IPS DF 6.9 (cell line): ENCODE results near the gene ABCF3.

Experiments
- DNase-seq: peaks from one replicate; pipeline ENCODE4 v3.0.0-alpha.2; 2013; ENCODE audit warnings: low read depth, low spot score
- H3K27ac ChIP-seq: one replicate; pipeline ENCODE4 v1.5.1; 2013; ENCODE audit warnings: low read length, control low read depth
- H3K27me3 ChIP-seq: 2 replicates; pipeline ENCODE4 v1.6.1; 2013; ENCODE audit warnings: mild to moderate bottlenecking, low read length; ENCODE audit not compliant: control insufficient read depth, insufficient read depth
- H3K36me3 ChIP-seq: 2 replicates; pipeline ENCODE4 v1.6.1; 2013; ENCODE audit warnings: low read length; ENCODE audit not compliant: control insufficient read depth, insufficient read depth
- H3K4me1 ChIP-seq: 2 replicates; pipeline ENCODE4 v1.6.1; 2013; ENCODE audit warnings: low read length; ENCODE audit not compliant: control insufficient read depth, insufficient read depth
- H3K4me3 ChIP-seq: 2 replicates; pipeline ENCODE4 v1.5.1; 2013; ENCODE audit warnings: mild to moderate bottlenecking, low read length
- H3K9me3 ChIP-seq: 2 replicates; pipeline ENCODE4 v1.6.1; 2013; ENCODE audit warnings: low read length, inconsistent platforms; ENCODE audit not compliant: control insufficient read depth, insufficient read depth
- WGBS: extraction: QIAGEN DNeasy Blood & Tissue Kit; methylation state at CpG from one replicate; pipeline ENCODE4 v1.1.7; 2013; ENCODE audit warnings: mixed read lengths, missing lambda C conversion rate; ENCODE audit not compliant: insufficient read length, insufficient coverage; 5-methylcytosine and 5-hydroxymethylcytosine counted together

Gene ABCF3

GRCh38 chr3:184209146-184209923, 23.3 kb downstream of the ABCF3 start:
- Histone ChIP-seq H3K9me3 (no peaks in the 10 kb centered on the region), H3K27me3 (no peaks in the 10 kb centered on the region), H3K4me1 (no peaks in the 10 kb centered on the region), H3K36me3 (no peaks in the 10 kb centered on the region), H3K4me3 (no peak overlapping the region), H3K27ac (no peak overlapping the region)
- WGBS = no CpG with 5 or more reads among the region's 11 CpGs
- DNase-seq = no peak

GRCh38 chr3:184211297-184211696, 25.3 kb downstream of the ABCF3 start:
- H3K9me3 ChIP-seq = no peaks in the 10 kb centered on the region
- no peaks in the 10 kb centered on the region for H3K27me3 ChIP-seq
- H3K36me3 ChIP-seq = no peaks in the 10 kb centered on the region
- WGBS = no CpG with 5 or more reads among the region's 5 CpGs
- DNase-seq = no peak
- no peaks in the 10 kb centered on the region for H3K4me1 ChIP-seq
- H3K4me3 ChIP-seq = no peak overlapping the region
- H3K27ac ChIP-seq = no peak overlapping the region

GRCh38 chr3:184211718-184212117, 25.7 kb downstream of the ABCF3 start:
- no peak overlapping the region for H3K4me3 ChIP-seq
- H3K4me1 ChIP-seq = no peaks in the 10 kb centered on the region
- H3K9me3 ChIP-seq = no peaks in the 10 kb centered on the region
- H3K27ac ChIP-seq = no peak overlapping the region
- no CpG with 5 or more reads among the region's 5 CpGs for WGBS
- no peaks in the 10 kb centered on the region for H3K36me3 ChIP-seq
- no peaks in the 10 kb centered on the region for H3K27me3 ChIP-seq
- DNase-seq = no peak

- no peak overlapping the region for H3K4me3 ChIP-seq
- no peaks in the 10 kb centered on the region for H3K9me3 ChIP-seq
- no peaks in the 10 kb centered on the region for H3K27me3 ChIP-seq
- H3K4me1 ChIP-seq = no peaks in the 10 kb centered on the region
- WGBS = no CpG with 5 or more reads among the region's 4 CpGs
- DNase-seq = no peak
- no peaks in the 10 kb centered on the region for H3K36me3 ChIP-seq
- no peak overlapping the region for H3K27ac ChIP-seq
These were observed 32.8 kb downstream of the ABCF3 start for GRCh38 chr3:184218814-184219213.

- Histone ChIP-seq H3K9me3 (no peaks in the 10 kb centered on the region), H3K27me3 (no peaks in the 10 kb centered on the region; the same call in 1 of the 2 replicates), H3K4me3 (no peak overlapping the region), H3K27ac (no peak overlapping the region), H3K36me3 (no peaks in the 10 kb centered on the region), H3K4me1 (no peaks in the 10 kb centered on the region)
- no peak for DNase-seq
- WGBS = no CpG with 5 or more reads among the region's 3 CpGs
These were observed 36.5 kb downstream of the ABCF3 start for GRCh38 chr3:184222521-184222920.

GRCh38 chr3:184223946-184224345, 37.9 kb downstream of the ABCF3 start:
- no peaks in the 10 kb centered on the region for H3K9me3 ChIP-seq
- H3K4me3 ChIP-seq = no peak overlapping the region
- H3K27ac ChIP-seq = no peak overlapping the region
- no peaks in the 10 kb centered on the region for H3K36me3 ChIP-seq
- no peak for DNase-seq
- H3K4me1 ChIP-seq = peaks cover 2% of the 10 kb centered on the region; the same call in 1 of the 2 replicates
- peaks cover 11% of the 10 kb centered on the region for H3K27me3 ChIP-seq
- WGBS = no CpG with 5 or more reads among the region's 3 CpGs

GRCh38 chr3:184227481-184227935, 41.5 kb downstream of the ABCF3 start:
- Histone ChIP-seq H3K27ac (no peak overlapping the region), H3K9me3 (no peaks in the 10 kb centered on the region), H3K4me1 (peaks cover 2% of the 10 kb centered on the region; the same call in 1 of the 2 replicates), H3K4me3 (no peak overlapping the region), H3K27me3 (peaks cover 42% of the 10 kb centered on the region), H3K36me3 (no peaks in the 10 kb centered on the region)
- DNase-seq = no peak
- WGBS = no CpG with 5 or more reads among the region's 2 CpGs

- Histone ChIP-seq H3K27me3 (peaks cover 46% of the 10 kb centered on the region), H3K27ac (no peak overlapping the region), H3K9me3 (no peaks in the 10 kb centered on the region), H3K4me3 (peak overlapping the region; percentile 34; the same call in 1 of the 2 replicates), H3K36me3 (no peaks in the 10 kb centered on the region), H3K4me1 (peaks cover 2% of the 10 kb centered on the region; the same call in 1 of the 2 replicates)
- WGBS = no CpG with 5 or more reads among the region's 12 CpGs
- no peak for DNase-seq
These were observed 42.6 kb downstream of the ABCF3 start for GRCh38 chr3:184228376-184229137.

GRCh38 chr3:184229394-184230080, 43.5 kb downstream of the ABCF3 start, which contains the start of gene VWA5B2:
Gene VWA5B2, plus strand, starts transcription at chr3:184229585. Its CDS starts 944 bp downstream, at chr3:184230529.
- no peaks in the 10 kb centered on the region for H3K9me3 ChIP-seq
- no CpG with 5 or more reads among the region's 66 CpGs for WGBS
- peaks cover 46% of the 10 kb centered on the region for H3K27me3 ChIP-seq
- peak within 1 kb of the TSS; percentile 34; the same call in 1 of the 2 replicates for H3K4me3 ChIP-seq
- no peak within 1 kb of the TSS for H3K27ac ChIP-seq
- DNase-seq = no peak
- no peaks in the 10 kb centered on the region for H3K36me3 ChIP-seq
- peaks cover 2% of the 10 kb centered on the region; the same call in 1 of the 2 replicates for H3K4me1 ChIP-seq

GRCh38 chr3:184230081-184230602, 44.1 kb downstream of the ABCF3 start:
- no peaks in the 10 kb centered on the region for H3K9me3 ChIP-seq
- no peaks in the 10 kb centered on the region for H3K36me3 ChIP-seq
- no peak overlapping the region for H3K27ac ChIP-seq
- no peak for DNase-seq
- no CpG with 5 or more reads among the region's 61 CpGs for WGBS
- peaks cover 2% of the 10 kb centered on the region; the same call in 1 of the 2 replicates for H3K4me1 ChIP-seq
- peak overlapping the region; percentile 34; the same call in 1 of the 2 replicates for H3K4me3 ChIP-seq
- H3K27me3 ChIP-seq = peaks cover 46% of the 10 kb centered on the region
